Peyer's patch (tissue), 4 donors: ENCODE results near the gene PRRX2.

Experiments used
- POLR2A ChIP-seq, 2 donors: fragments of 450-650 bp; IDR thresholded peaks; one replicate each; pipeline ENCODE4 v1.5.1; 2017; ENCODE audit warnings: antibody characterized with exemption in 2 of 2, mild to moderate bottlenecking in 2 of 2, moderate library complexity in 2 of 2
- TF ChIP-seq, protein P1 (sequence below), 6 experiments: fragments of 450-650 bp in 4 of 6; fragments of 200-600 bp in 2 of 6; sonication (generic) in 1 of 6; IDR thresholded peaks; one replicate each; pipeline ENCODE4 v1.5.1; 2017 to 2019; ENCODE audit warnings: antibody characterized with exemption in 6 of 6, mild to moderate bottlenecking in 3 of 6, moderate library complexity in 1 of 6

DNA sequence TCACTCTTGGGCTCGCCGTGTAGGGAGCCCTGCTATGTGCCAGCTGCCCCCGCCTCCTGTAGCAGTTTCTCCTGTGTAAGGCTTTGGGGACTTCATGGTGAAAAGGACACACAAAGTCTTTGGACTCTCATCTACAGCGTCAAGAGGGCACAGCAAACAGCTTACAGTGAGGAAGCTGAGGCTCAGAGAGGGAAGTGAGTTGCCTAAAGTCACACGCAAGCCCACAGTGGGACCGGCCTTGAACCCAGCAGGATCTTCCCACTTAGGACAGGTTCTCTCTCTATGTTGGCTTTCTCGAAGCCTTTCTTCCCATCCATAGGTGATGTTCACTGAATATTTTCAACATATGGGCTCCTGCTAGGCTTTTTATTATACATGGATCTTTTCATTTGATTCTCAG lies 9.8 kb upstream of the PRRX2 start:
- TF ChIP-seq, protein P1, sequence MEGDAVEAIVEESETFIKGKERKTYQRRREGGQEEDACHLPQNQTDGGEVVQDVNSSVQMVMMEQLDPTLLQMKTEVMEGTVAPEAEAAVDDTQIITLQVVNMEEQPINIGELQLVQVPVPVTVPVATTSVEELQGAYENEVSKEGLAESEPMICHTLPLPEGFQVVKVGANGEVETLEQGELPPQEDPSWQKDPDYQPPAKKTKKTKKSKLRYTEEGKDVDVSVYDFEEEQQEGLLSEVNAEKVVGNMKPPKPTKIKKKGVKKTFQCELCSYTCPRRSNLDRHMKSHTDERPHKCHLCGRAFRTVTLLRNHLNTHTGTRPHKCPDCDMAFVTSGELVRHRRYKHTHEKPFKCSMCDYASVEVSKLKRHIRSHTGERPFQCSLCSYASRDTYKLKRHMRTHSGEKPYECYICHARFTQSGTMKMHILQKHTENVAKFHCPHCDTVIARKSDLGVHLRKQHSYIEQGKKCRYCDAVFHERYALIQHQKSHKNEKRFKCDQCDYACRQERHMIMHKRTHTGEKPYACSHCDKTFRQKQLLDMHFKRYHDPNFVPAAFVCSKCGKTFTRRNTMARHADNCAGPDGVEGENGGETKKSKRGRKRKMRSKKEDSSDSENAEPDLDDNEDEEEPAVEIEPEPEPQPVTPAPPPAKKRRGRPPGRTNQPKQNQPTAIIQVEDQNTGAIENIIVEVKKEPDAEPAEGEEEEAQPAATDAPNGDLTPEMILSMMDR (IDR thresholded peaks at IDR 0.05): no peak
- no peak for TF ChIP-seq POLR2A (IDR thresholded peaks at IDR 0.05)
